Panc1 (cell line): ENCODE data around the gene FTSJ1. TPM values are rescaled to one million over a fixed set of nuclear protein-coding genes. Genes with fewer than 3 reads are reported as not detected.

Experiments used
- ATAC-seq: fragments of 200-7000 bp; cut with Tn5 transposase; 2 replicates; pipeline ENCODE4 v1.9.1; 2020; ENCODE audit warnings: mild to moderate bottlenecking, moderate library complexity
- BruUV-seq: library from RNA; stranded (reverse); fragments of 400-500 nt; replicated peaks from 2 replicates; lab custom pipeline; 2021; lab: Mats Ljungman, UMichigan
- CTCF ChIA-PET: fragments of 300-600 bp; sonication (Branson Sonifier 250); formaldehyde crosslinking; loops from one replicate; lab custom pipeline; 2022; ENCODE audit warnings: antibody characterized with exemption; lab: Charles Lee
- POLR2A ChIA-PET: fragments of 300-600 bp; sonication (Branson Sonifier 250); formaldehyde crosslinking; loops from one replicate; lab custom pipeline; 2022; ENCODE audit warnings: antibody characterized with exemption; lab: Charles Lee
- DNase-seq: peaks from one replicate; pipeline ENCODE4 v3.0.0-alpha.2; 2010; ENCODE audit warnings: low read depth, low spot score
- H3K27ac ChIP-seq: 2 replicates; pipeline ENCODE4 v1.5.1; 2011; ENCODE audit warnings: mild to moderate bottlenecking, low read length, inconsistent platforms
- H3K27me3 ChIP-seq: fragments of 200-500 bp; sonication (Bioruptor generic); 2 replicates; pipeline ENCODE4 v1.6.0; 2014; ENCODE audit warnings: low read length, inconsistent platforms; ENCODE audit not compliant: control insufficient read depth, insufficient read depth
- H3K36me3 ChIP-seq: fragments of 200-500 bp; sonication (Bioruptor generic); 2 replicates; pipeline ENCODE4 v1.5.1; 2014; ENCODE audit warnings: inconsistent platforms, mild to moderate bottlenecking, low read length, moderate library complexity; ENCODE audit not compliant: control insufficient read depth, insufficient read depth
- H3K4me1 ChIP-seq: 2 replicates; pipeline ENCODE4 v1.5.1; 2011; ENCODE audit warnings: inconsistent platforms, mild to moderate bottlenecking, low read length, moderate library complexity; ENCODE audit not compliant: control insufficient read depth, insufficient read depth
- H3K4me3 ChIP-seq, 2 experiments: 2 replicates each; pipeline ENCODE4 v1.5.1; 2011 to 2012; ENCODE audit warnings: low read depth in 2 of 2, low read length in 2 of 2, mild to moderate bottlenecking in 2 of 2, inconsistent platforms in 1 of 2, moderate library complexity in 1 of 2
- H3K9me3 ChIP-seq: fragments of 200-500 bp; sonication (Bioruptor generic); 2 replicates; pipeline ENCODE4 v1.5.1; 2014; ENCODE audit warnings: low read depth, mild to moderate bottlenecking, inconsistent platforms, low read length, moderate library complexity; ENCODE audit not compliant: control insufficient read depth, insufficient read depth
- POLR2AphosphoS5 ChIP-seq: IDR thresholded peaks from 2 replicates; pipeline ENCODE4 v1.6.1; 2012; ENCODE audit warnings: mild to moderate bottlenecking, low read depth, low read length, moderate library complexity
- REST ChIP-seq, 2 experiments: IDR thresholded peaks; 2 replicates each; pipeline ENCODE4 v1.6.1; 2011 to 2012; ENCODE audit warnings: low read depth in 2 of 2, control low read depth in 1 of 2, low read length in 1 of 2, mild to moderate bottlenecking in 1 of 2, moderate library complexity in 1 of 2; ENCODE audit not compliant: insufficient read depth in 1 of 2
- SIN3A ChIP-seq: IDR thresholded peaks from 2 replicates; pipeline ENCODE4 v1.6.1; 2012; ENCODE audit warnings: low read depth, mild to moderate bottlenecking, low read length, moderate library complexity, borderline replicate concordance; ENCODE audit not compliant: insufficient read depth
- TCF7L2 ChIP-seq: IDR thresholded peaks from 2 replicates; pipeline ENCODE4 v1.6.1; 2011; ENCODE audit warnings: mild to moderate bottlenecking, low read depth, low read length, inconsistent platforms
- in situ Hi-C: cut with HindIII; loops from 2 replicates; pipeline ENCODE4 v1.10.0; 2016; ENCODE audit warnings: low sequenced_read_pairs, low pct_unique_long_range_greater_than_20kb
- intact Hi-C: fragments of 100-400 bp; cut with micrococcal nuclease; formaldehyde crosslinking; loops from one replicate; pipeline ENCODE4 v1.10.0; 2022; ENCODE audit not compliant: unreplicated experiment
- total RNA-seq: library from RNA; stranded (reverse); gene quantifications from one replicate; pipeline ENCODE4 v1.2.1, GENCODE V29; 2021; ENCODE audit not compliant: unreplicated experiment
- TF ChIP-seq, protein P1 (sequence below): fragments of 450-650 bp; IDR thresholded peaks from 2 replicates; pipeline ENCODE4 v1.5.1; 2017; ENCODE audit warnings: mild to moderate bottlenecking

FTSJ1 gene
- total RNA-seq, 1 experiment from 2014 or later = 43.1 TPM

GRCh38 chrX:48477960-48478755, 2.2 kb downstream of the FTSJ1 start:
- POLR2A ChIA-PET = no interaction called here
- no peak overlapping the region for H3K4me3 ChIP-seq

DNA sequence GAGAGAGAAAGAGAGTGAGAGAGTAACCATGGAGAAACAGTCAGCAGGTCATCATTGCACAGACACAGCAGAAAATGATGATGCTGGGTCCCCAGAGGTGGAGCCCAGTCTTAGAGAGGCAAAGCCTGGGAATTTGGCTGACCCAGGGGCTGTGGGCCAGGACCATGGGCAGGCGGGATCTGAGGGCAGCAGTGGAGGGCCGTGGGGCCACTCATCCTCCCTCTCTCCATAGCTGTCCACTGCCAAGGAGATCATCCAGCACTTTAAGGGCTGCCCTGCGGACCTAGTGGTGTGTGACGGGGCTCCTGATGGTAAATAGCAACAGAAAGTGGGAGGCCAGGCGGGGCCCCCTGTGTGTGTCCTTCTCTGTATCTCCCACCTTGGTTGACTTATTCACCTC, 2.8 kb downstream of the FTSJ1 start:
- no peak overlapping the region for H3K27ac ChIP-seq
- no TSS peak for BruUV-seq
- peaks cover 5% of the 10 kb centered on the region for H3K4me1 ChIP-seq
- CTCF ChIA-PET = no interaction called here
- no peaks in the 10 kb centered on the region for H3K27me3 ChIP-seq
- DNase-seq (no peak), ATAC-seq (no peak)
- POLR2A ChIA-PET = no interaction called here
- in situ Hi-C loops = no loop called here
- no peak for TF ChIP-seq POLR2AphosphoS5
- TF ChIP-seq, protein P1, sequence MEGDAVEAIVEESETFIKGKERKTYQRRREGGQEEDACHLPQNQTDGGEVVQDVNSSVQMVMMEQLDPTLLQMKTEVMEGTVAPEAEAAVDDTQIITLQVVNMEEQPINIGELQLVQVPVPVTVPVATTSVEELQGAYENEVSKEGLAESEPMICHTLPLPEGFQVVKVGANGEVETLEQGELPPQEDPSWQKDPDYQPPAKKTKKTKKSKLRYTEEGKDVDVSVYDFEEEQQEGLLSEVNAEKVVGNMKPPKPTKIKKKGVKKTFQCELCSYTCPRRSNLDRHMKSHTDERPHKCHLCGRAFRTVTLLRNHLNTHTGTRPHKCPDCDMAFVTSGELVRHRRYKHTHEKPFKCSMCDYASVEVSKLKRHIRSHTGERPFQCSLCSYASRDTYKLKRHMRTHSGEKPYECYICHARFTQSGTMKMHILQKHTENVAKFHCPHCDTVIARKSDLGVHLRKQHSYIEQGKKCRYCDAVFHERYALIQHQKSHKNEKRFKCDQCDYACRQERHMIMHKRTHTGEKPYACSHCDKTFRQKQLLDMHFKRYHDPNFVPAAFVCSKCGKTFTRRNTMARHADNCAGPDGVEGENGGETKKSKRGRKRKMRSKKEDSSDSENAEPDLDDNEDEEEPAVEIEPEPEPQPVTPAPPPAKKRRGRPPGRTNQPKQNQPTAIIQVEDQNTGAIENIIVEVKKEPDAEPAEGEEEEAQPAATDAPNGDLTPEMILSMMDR = no peak
- TF ChIP-seq TCF7L2 = no peak
- H3K4me3 ChIP-seq = no peak overlapping the region
- H3K9me3 ChIP-seq = no peaks in the 10 kb centered on the region
- H3K36me3 ChIP-seq = peaks cover 5% of the 10 kb centered on the region
- intact Hi-C loops = no loop called here

More at GRCh38 chrX:48477960-48478755, 2.2 kb downstream of the FTSJ1 start:
- no peaks in the 10 kb centered on the region for H3K9me3 ChIP-seq
- no TSS peak for BruUV-seq
- intact Hi-C loops = no loop called here
- peaks cover 2% of the 10 kb centered on the region for H3K36me3 ChIP-seq
- in situ Hi-C loops = no loop called here
- TF ChIP-seq REST (IDR thresholded peaks at IDR 0.05; ENCODE audit: insufficient read depth in 1 of 2, low read depth in 2 of 2, low read length in 1 of 2) = no peak
- TF ChIP-seq POLR2AphosphoS5 = no peak
- TF ChIP-seq, protein P1 = no peak
- no peak for TF ChIP-seq TCF7L2
- no peak for TF ChIP-seq SIN3A
- ATAC-seq (no peak), DNase-seq (no peak)
- peaks cover 5% of the 10 kb centered on the region for H3K4me1 ChIP-seq
- H3K27ac ChIP-seq = no peak overlapping the region
- CTCF ChIA-PET = no interaction called here
- no peaks in the 10 kb centered on the region for H3K27me3 ChIP-seq
